Measurements from ENCODE around the gene F5.

The F5 gene

GRCh38 chr1:169588112-169588511 lies 1.8 kb upstream of the F5 start:
- no peak for DNase-seq

GRCh38 chr1:169586067-169586394 lies 250 bp downstream of the F5 start:
- DNase-seq = no peak

GRCh38 chr1:169585181-169585580 lies 1.1 kb downstream of the F5 start:
- no peak for DNase-seq

- peak; percentile 64 for DNase-seq
Measured at GRCh38 chr1:169584483-169585144, 1.7 kb downstream of the F5 start.

- no peak for DNase-seq
Measured at GRCh38 chr1:169577981-169578738, 8.1 kb downstream of the F5 start.

GRCh38 chr1:169576935-169577331 lies 9.3 kb downstream of the F5 start:
- no peak for DNase-seq

- no peak for DNase-seq
Measured at GRCh38 chr1:169576241-169576934, 9.9 kb downstream of the F5 start.

GRCh38 chr1:169574336-169574735 lies 11.9 kb downstream of the F5 start:
- no peak for DNase-seq

GRCh38 chr1:169572187-169572586 lies 14.1 kb downstream of the F5 start:
- DNase-seq = no peak

- no peak for DNase-seq
Measured at GRCh38 chr1:169571450-169571849, 14.8 kb downstream of the F5 start.

- no peak for DNase-seq
Measured at GRCh38 chr1:169570172-169570574, 16.1 kb downstream of the F5 start.

- DNase-seq = no peak
Measured at GRCh38 chr1:169568497-169568896, 17.8 kb downstream of the F5 start.

GRCh38 chr1:169565335-169566271 lies 20.7 kb downstream of the F5 start:
- no peak for DNase-seq

GRCh38 chr1:169563650-169564049 lies 22.6 kb downstream of the F5 start:
- no peak for DNase-seq

GRCh38 chr1:169563019-169563615 lies 23.2 kb downstream of the F5 start:
- no peak for DNase-seq

GRCh38 chr1:169561692-169562091 lies 24.6 kb downstream of the F5 start:
- DNase-seq = no peak

GRCh38 chr1:169557131-169557530 lies 29.1 kb downstream of the F5 start:
- DNase-seq = no peak

GRCh38 chr1:169550294-169550693 lies 36.0 kb downstream of the F5 start:
- DNase-seq = peak; percentile 54

- DNase-seq = no peak
Measured at GRCh38 chr1:169548282-169548681, 38.0 kb downstream of the F5 start.

GRCh38 chr1:169546087-169546995 lies 39.9 kb downstream of the F5 start:
- peak; percentile 79 for DNase-seq

GRCh38 chr1:169545472-169545871 lies 40.8 kb downstream of the F5 start:
- no peak for DNase-seq
